Head of caudate nucleus (tissue), 42 donors: Measurements from ENCODE around the gene SLC4A9.
A peak's percentile ranks its signal among the peaks of the same experiment; 100 is the strongest.

Source experiments
- DNase-seq, 42 donors: peaks; one replicate each; pipeline versions ENCODE4 v3.0.0 to v3.0.0-alpha.2; 2020 to 2021; ENCODE audit warnings: mixed read lengths in 7 of 42
- intact Hi-C: fragments of 100-400 bp; cut with DNase I; formaldehyde crosslinking; loops from one replicate; pipeline ENCODE4 v1.15.0; 2022

SLC4A9 gene

GRCh38 chr5:140372971-140373487, 13.0 kb downstream of the SLC4A9 start:
- intact Hi-C loops, result loop anchor here (10.0 kb wide), 1 partner anchor 272 kb away; the partner anchor contains the start of genes IK and NDUFA2
- peak; percentile 33 to 87 (median 72) for DNase-seq

GRCh38 chr5:140381351-140381750, 21.4 kb downstream of the SLC4A9 start:
- intact Hi-C loops, result no loop called here
- no peak for DNase-seq

GRCh38 chr5:140381972-140382371, 22.0 kb downstream of the SLC4A9 start:
- no peak for DNase-seq
- intact Hi-C loops, result no loop called here

- intact Hi-C loops, result no loop called here
- no peak for DNase-seq
Measured at GRCh38 chr5:140382866-140383265, 22.9 kb downstream of the SLC4A9 start.

- no peak for DNase-seq
- intact Hi-C loops, result no loop called here
Measured at GRCh38 chr5:140383300-140383699, 23.3 kb downstream of the SLC4A9 start.

- no peak for DNase-seq
- intact Hi-C loops, result no loop called here
Measured at GRCh38 chr5:140388052-140388451, 28.1 kb downstream of the SLC4A9 start.

- DNase-seq, result no peak
- intact Hi-C loops, result no loop called here
Measured at GRCh38 chr5:140391312-140391711, 31.3 kb downstream of the SLC4A9 start.

GRCh38 chr5:140391732-140392131, 31.7 kb downstream of the SLC4A9 start:
- intact Hi-C loops, result no loop called here
- no peak for DNase-seq

GRCh38 chr5:140393738-140394137, 33.7 kb downstream of the SLC4A9 start:
- no peak for DNase-seq
- intact Hi-C loops, result no loop called here

GRCh38 chr5:140398379-140398811, 38.4 kb downstream of the SLC4A9 start:
- intact Hi-C loops, result no loop called here
- no peak for DNase-seq

GRCh38 chr5:140399979-140400729, 40.2 kb downstream of the SLC4A9 start:
- intact Hi-C loops, result loop anchor here (5.0 kb wide), 1 partner anchor 147 kb away; the partner anchor contains the start of gene EIF4EBP3
- DNase-seq, result peak in 1 of 42 donors; percentile 45

- intact Hi-C loops, result loop anchor here (5.0 kb wide), 1 partner anchor 146 kb away; the partner anchor contains the start of gene EIF4EBP3
- peak; percentile 86 to 99 (median 96) for DNase-seq
Measured at GRCh38 chr5:140400730-140401361, 40.9 kb downstream of the SLC4A9 start.

- intact Hi-C loops, result loop anchor here (5.0 kb wide), 1 partner anchor 146 kb away; the partner anchor contains the start of gene EIF4EBP3
- DNase-seq, result peak; percentile 96 to 100 (median 99)
Measured at GRCh38 chr5:140401362-140402257, 41.6 kb downstream of the SLC4A9 start, which contains the start of gene ANKHD1. TSS of gene ANKHD1 (plus strand) at chr5:140401833. CDS start at chr5:140401968, 135 bp downstream.

GRCh38 chr5:140402258-140403074, 42.5 kb downstream of the SLC4A9 start:
- DNase-seq, result peak in 38 of 42 donors; percentile 5 to 69 (median 36)
- intact Hi-C loops, result loop anchor here (5.0 kb wide), 1 partner anchor 145 kb away; the partner anchor contains the start of gene EIF4EBP3

GRCh38 chr5:140403613-140404012, 43.6 kb downstream of the SLC4A9 start:
- no peak for DNase-seq
- intact Hi-C loops, result loop anchor here (5.0 kb wide), 1 partner anchor 144 kb away; the partner anchor contains the start of gene EIF4EBP3

- intact Hi-C loops, result no loop called here
Measured at GRCh38 chr5:140408750-140409241, 48.8 kb downstream of the SLC4A9 start.

GRCh38 chr5:140413230-140413629, 53.2 kb downstream of the SLC4A9 start:
- intact Hi-C loops, result no loop called here
- no peak for DNase-seq

More at GRCh38 chr5:140408750-140409241, 48.8 kb downstream of the SLC4A9 start:
- DNase-seq, result no peak

- no peak for DNase-seq
- intact Hi-C loops, result no loop called here
Measured at GRCh38 chr5:140417235-140417634, 57.2 kb downstream of the SLC4A9 start.
